Keratinocyte (primary cell): Measurements from ENCODE around the gene ATP1A1. TPM values are rescaled to one million over a fixed set of nuclear protein-coding genes. Genes with fewer than 3 reads are reported as not detected.

Source experiments
- DNase-seq: peaks from one replicate; pipeline ENCODE4 v3.0.0-alpha.2; 2011; ENCODE audit warnings: low read depth, missing footprints, low spot score
- FAIRE-seq: peaks from 2 replicates; lab custom pipeline; 2011; peaks lifted over from hg19 to GRCh38; lab: Jason Lieb, UNC
- H2AFZ ChIP-seq: 2 replicates; pipeline ENCODE4 v1.6.0; 2012; ENCODE audit warnings: low read length, control low read depth, inconsistent platforms; ENCODE audit not compliant: control insufficient read depth
- H3K27ac ChIP-seq: 2 replicates; pipeline ENCODE4 v1.5.1; 2011; ENCODE audit warnings: low read length; ENCODE audit not compliant: control insufficient read depth, insufficient read depth
- H3K27me3 ChIP-seq: 3 replicates; pipeline ENCODE4 v1.6.0; 2011; ENCODE audit warnings: low read length; ENCODE audit not compliant: control insufficient read depth, insufficient read depth; ENCODE audit errors: extremely low read depth
- H3K36me3 ChIP-seq, 2 experiments: 2 replicates in 1 of 2; 3 replicates in 1 of 2; pipeline ENCODE4 v1.5.1; 2011; ENCODE audit warnings: low read length in 2 of 2, mild to moderate bottlenecking in 1 of 2; ENCODE audit not compliant: control insufficient read depth in 2 of 2, insufficient read depth in 2 of 2; ENCODE audit errors: extremely low read depth in 1 of 2
- H3K4me1 ChIP-seq: 3 replicates; pipeline ENCODE4 v1.5.1; 2011; ENCODE audit warnings: low read length; ENCODE audit not compliant: control insufficient read depth, insufficient read depth; ENCODE audit errors: extremely low read depth
- H3K4me2 ChIP-seq: 3 replicates; pipeline ENCODE4 v1.6.0; 2011; ENCODE audit warnings: low read depth, low read length; ENCODE audit not compliant: control insufficient read depth, insufficient read depth; ENCODE audit errors: extremely low read depth
- H3K4me3 ChIP-seq, 3 experiments: fragments of 200-600 bp in 1 of 3; sonication (generic) in 1 of 3; 2 replicates in 2 of 3; 3 replicates in 1 of 3; pipeline ENCODE4 v1.5.1; 2011 to 2016; ENCODE audit warnings: low read length in 3 of 3, mild to moderate bottlenecking in 3 of 3, control low read depth in 2 of 3, inconsistent platforms in 1 of 3, low read depth in 1 of 3, mixed read lengths in 1 of 3, mixed run types in 1 of 3, moderate library complexity in 1 of 3; ENCODE audit not compliant: control insufficient read depth in 2 of 3, insufficient read depth in 2 of 3; ENCODE audit errors: extremely low read depth in 1 of 3
- H3K79me2 ChIP-seq: 2 replicates; pipeline ENCODE4 v1.6.0; 2012; ENCODE audit warnings: low read length; ENCODE audit not compliant: control insufficient read depth, insufficient read depth
- H3K9ac ChIP-seq: 3 replicates; pipeline ENCODE4 v1.6.0; 2011; ENCODE audit warnings: low read length; ENCODE audit not compliant: control insufficient read depth, insufficient read depth; ENCODE audit errors: extremely low read depth
- H3K9me1 ChIP-seq: 3 replicates; pipeline ENCODE4 v1.6.0; 2011; ENCODE audit warnings: low read length; ENCODE audit not compliant: control insufficient read depth, insufficient read depth; ENCODE audit errors: extremely low read depth
- H3K9me3 ChIP-seq: 2 replicates; pipeline ENCODE4 v1.5.1; 2012; ENCODE audit warnings: low read depth, low read length; ENCODE audit not compliant: control insufficient read depth
- H4K20me1 ChIP-seq: 3 replicates; pipeline ENCODE4 v1.6.0; 2011; ENCODE audit warnings: low read length; ENCODE audit not compliant: control insufficient read depth, insufficient read depth; ENCODE audit errors: extremely low read depth
- CTCF ChIP-seq, 3 experiments: IDR thresholded peaks in 1 of 3; conservative IDR thresholded peaks in 1 of 3; optimal IDR thresholded peaks in 1 of 3; 2 replicates in 2 of 3; 3 replicates in 1 of 3; pipeline versions ENCODE3 to v1.5.1; 2011; ENCODE audit warnings: low read length in 3 of 3, mild to moderate bottlenecking in 3 of 3, moderate library complexity in 2 of 3, control low read depth in 1 of 3, inconsistent platforms in 1 of 3; ENCODE audit not compliant: insufficient read depth in 2 of 3; ENCODE audit errors: extremely low read depth in 1 of 3
- EZH2 ChIP-seq: IDR thresholded peaks from one replicate; pipeline ENCODE4 v1.6.1; 2012; ENCODE audit warnings: inconsistent platforms, mild to moderate bottlenecking, low read length, moderate library complexity
- dilution Hi-C: fragments of 300-500 bp; cut with MboI; formaldehyde crosslinking; loops from one replicate; pipeline ENCODE4 v1.7.0; 2020; ENCODE audit warnings: low sequenced_read_pairs; ENCODE audit not compliant: extremely low pct_ligation_motif_present
- polyA plus RNA-seq, 5 experiments: library from polyadenylated mRNA; depleted of rRNA in 3 of 5; stranded (reverse) in 3 of 5; stranded (forward) in 1 of 5; unstranded in 1 of 5; fragments of >200 nt; gene quantifications; 1 replicate in 1 of 5; 2 replicates in 3 of 5; 3 replicates in 1 of 5; pipeline versions ENCODE4 v1.2.1 to v1.2.3, GENCODE V29; 2011 to 2012; ENCODE audit warnings: missing spikeins in 2 of 5, low read depth in 1 of 5, low replicate concordance in 1 of 5

The ATP1A1 gene
- polyA plus RNA-seq, 1 donor (not counting 4 experiments of a cell fraction or from before 2014, with no cell fraction given) = 357 TPM

- Histone ChIP-seq H3K27me3 (no peaks in the 10 kb centered on the region), H3K9me3 (no peaks in the 10 kb centered on the region), H2AFZ (no peak overlapping the region), H3K27ac (no peak overlapping the region), H4K20me1 (no peaks in the 10 kb centered on the region), H3K4me3 (no peak overlapping the region), H3K36me3 (no peaks in the 10 kb centered on the region), H3K9me1 (no peaks in the 10 kb centered on the region), H3K79me2 (no peaks in the 10 kb centered on the region), H3K9ac (no peak overlapping the region), H3K4me1 (no peaks in the 10 kb centered on the region), H3K4me2 (no peak overlapping the region)
- dilution Hi-C loops = no loop called here
- no peak for FAIRE-seq
- no peak for DNase-seq
- TF ChIP-seq CTCF (optimal IDR thresholded peaks at IDR 0.05 in 1 of 3, IDR thresholded peaks at IDR 0.05 in 1 of 3, conservative IDR thresholded peaks at IDR 0.05 in 1 of 3; ENCODE audit: extremely low read depth in 1 of 3, insufficient read depth in 2 of 3, low read length in 3 of 3) (no peak), EZH2 (no peak)
Observed at GRCh38 chr1:116451702-116452101, 78.7 kb downstream of the ATP1A1 start.

- Histone ChIP-seq H2AFZ (no peak overlapping the region), H4K20me1 (no peaks in the 10 kb centered on the region), H3K27me3 (no peaks in the 10 kb centered on the region), H3K4me3 (no peak overlapping the region), H3K9me3 (no peaks in the 10 kb centered on the region), H3K4me1 (no peaks in the 10 kb centered on the region), H3K4me2 (no peak overlapping the region), H3K36me3 (no peaks in the 10 kb centered on the region), H3K27ac (no peak overlapping the region), H3K79me2 (no peaks in the 10 kb centered on the region), H3K9me1 (no peaks in the 10 kb centered on the region), H3K9ac (no peak overlapping the region)
- TF ChIP-seq EZH2 (no peak), CTCF (optimal IDR thresholded peaks at IDR 0.05 in 1 of 3, IDR thresholded peaks at IDR 0.05 in 1 of 3, conservative IDR thresholded peaks at IDR 0.05 in 1 of 3; ENCODE audit: extremely low read depth in 1 of 3, insufficient read depth in 2 of 3, low read length in 3 of 3) (no peak)
- dilution Hi-C loops = no loop called here
- DNase-seq (no peak), FAIRE-seq (no peak)
Observed at GRCh38 chr1:116453481-116453880, 80.4 kb downstream of the ATP1A1 start.
